Fibroblast of lung (primary cell): Measurements from ENCODE around the gene HOXD4.

Experiments used
- CTCF ChIP-seq, 2 donors: IDR thresholded peaks in 1 of 2; conservative IDR thresholded peaks in 1 of 2; 1 replicate in 1 of 2; 2 replicates in 1 of 2; pipeline ENCODE4 v1.5.1; 2011 to 2012; ENCODE audit warnings: low read length in 2 of 2, control low read depth in 1 of 2, inconsistent platforms in 1 of 2, low read depth in 1 of 2, mild to moderate bottlenecking in 1 of 2
- EZH2 ChIP-seq: IDR thresholded peaks from 2 replicates; pipeline ENCODE4 v1.5.1; 2012; ENCODE audit warnings: low read length, control low read depth, mild to moderate bottlenecking; ENCODE audit errors: missing control alignments

DNA sequence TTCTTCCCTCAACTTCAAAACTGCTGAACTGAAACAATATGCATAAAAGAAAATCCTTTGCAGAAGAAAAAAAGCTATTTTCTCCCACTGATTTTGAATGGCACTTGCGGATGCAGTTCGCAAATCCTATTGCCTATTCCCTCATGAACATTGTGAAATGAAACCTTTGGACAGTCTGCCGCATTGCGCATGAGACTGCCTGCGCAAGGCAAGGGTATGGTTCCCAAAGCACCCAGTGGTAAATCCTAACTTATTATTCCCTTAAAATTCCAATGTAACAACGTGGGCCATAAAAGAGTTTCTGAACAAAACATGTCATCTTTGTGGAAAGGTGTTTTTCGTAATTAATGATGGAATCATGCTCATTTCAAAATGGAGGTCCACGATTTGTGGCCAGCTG lies 13.4 kb upstream of the HOXD4 start:
- TF ChIP-seq CTCF (conservative IDR thresholded peaks at IDR 0.05 in 1 of 2, IDR thresholded peaks at IDR 0.05 in 1 of 2; ENCODE audit: low read depth in 1 of 2, low read length in 2 of 2) = no peak
- TF ChIP-seq EZH2 = no peak
